HepG2 (cell line): ENCODE data around the gene BLMH. TPM values are rescaled to one million over a fixed set of nuclear protein-coding genes. Genes with fewer than 3 reads are reported as not detected.

Source experiments
- BRCA1 ChIP-seq: sonication (generic); formaldehyde crosslinking; IDR thresholded peaks from 2 replicates; pipeline ENCODE4 v1.4.0; 2020; ENCODE audit warnings: missing genetic modification reagents
- GABPB1 ChIP-seq: IDR thresholded peaks from 2 replicates; pipeline ENCODE4 v1.6.1; 2016; ENCODE audit warnings: mild to moderate bottlenecking, missing genetic modification reagents, moderate library complexity, missing compliant biosample characterization
- HDAC1 ChIP-seq: sonication (generic); formaldehyde crosslinking; IDR thresholded peaks from 2 replicates; pipeline ENCODE4 v1.5.1; 2020; ENCODE audit warnings: mild to moderate bottlenecking, missing genetic modification reagents
- HDAC6 ChIP-seq: fragments of 200-600 bp; sonication (generic); IDR thresholded peaks from 2 replicates; pipeline ENCODE4 v1.7.0; 2017; ENCODE audit warnings: mild to moderate bottlenecking, antibody characterized with exemption, low read length, low read depth
- MXD4 ChIP-seq: IDR thresholded peaks from 2 replicates; pipeline ENCODE4 v1.6.1; 2016; ENCODE audit warnings: mild to moderate bottlenecking, missing biosample characterization, missing genetic modification reagents
- SMAD3 ChIP-seq: sonication (generic); formaldehyde crosslinking; IDR thresholded peaks from 2 replicates; pipeline ENCODE4 v1.4.0; 2020; ENCODE audit warnings: missing genetic modification reagents
- SRSF4 ChIP-seq: fragments of 200-400 bp; formaldehyde crosslinking; IDR thresholded peaks from one replicate; pipeline ENCODE4 v1.6.1; 2018; ENCODE audit warnings: mild to moderate bottlenecking, low read depth, low read length, moderate library complexity; ENCODE audit not compliant: poor library complexity, severe bottlenecking
- TBX3 ChIP-seq: fragments of 450-650 bp; IDR thresholded peaks from 2 replicates; pipeline ENCODE4 v1.6.1; 2017; ENCODE audit warnings: antibody characterized with exemption, mild to moderate bottlenecking, inconsistent platforms, borderline replicate concordance
- TP53 ChIP-seq: sonication (generic); formaldehyde crosslinking; conservative IDR thresholded peaks from 2 replicates; pipeline ENCODE4 v1.4.0; 2020; ENCODE audit warnings: missing genetic modification reagents
- ZEB1 ChIP-seq: IDR thresholded peaks from 2 replicates; pipeline ENCODE4 v1.6.1; 2012; ENCODE audit warnings: mild to moderate bottlenecking, low read depth, inconsistent platforms; ENCODE audit not compliant: insufficient replicate concordance
- ZNF326 ChIP-seq: sonication (generic); formaldehyde crosslinking; IDR thresholded peaks from 2 replicates; pipeline ENCODE4 v1.4.0; 2020; ENCODE audit warnings: missing genetic modification reagents, borderline replicate concordance
- ZNF484 ChIP-seq: sonication (generic); formaldehyde crosslinking; IDR thresholded peaks from 2 replicates; pipeline ENCODE4 v1.5.1; 2020; ENCODE audit warnings: mild to moderate bottlenecking, low read depth, missing genetic modification reagents, borderline replicate concordance
- ZNF564 ChIP-seq: sonication (generic); formaldehyde crosslinking; IDR thresholded peaks from 2 replicates; pipeline ENCODE4 v1.8.1; 2023; ENCODE audit warnings: mild to moderate bottlenecking, missing genetic modification reagents
- ZNF788 ChIP-seq: sonication (generic); formaldehyde crosslinking; IDR thresholded peaks from 2 replicates; pipeline ENCODE4 v1.5.0; 2020; ENCODE audit warnings: mild to moderate bottlenecking, missing genetic modification reagents, borderline replicate concordance
- polyA plus RNA-seq, 8 experiments: library from polyadenylated mRNA; depleted of rRNA in 3 of 8; stranded (reverse) in 7 of 8; unstranded in 1 of 8; fragments of >200 nt; fragmentation: Illumina TruSeq in 4 of 8; extraction: Trizol in 4 of 8; gene quantifications; 2 replicates each; pipeline versions ENCODE4 v1.2.1 to v1.2.3, GENCODE V29; 2011 to 2016; ENCODE audit warnings: low read depth in 4 of 8, missing spikeins in 1 of 8, mixed read lengths in 1 of 8; ENCODE audit not compliant: insufficient read depth in 1 of 8
- total RNA-seq, 5 experiments: library from RNA; depleted of rRNA; stranded (reverse); fragments of >200 nt; fragmentation: Illumina TruSeq; extraction: Trizol; gene quantifications; 2 replicates each; pipeline ENCODE4 v1.2.3, GENCODE V29; 2016; ENCODE audit warnings: low read depth in 1 of 5
- TF ChIP-seq, protein P1 (sequence below): sonication (generic); formaldehyde crosslinking; IDR thresholded peaks from 2 replicates; pipeline ENCODE4 v1.5.0; 2020; ENCODE audit warnings: missing genetic modification reagents
- TF ChIP-seq, protein P2 (sequence below): sonication (generic); formaldehyde crosslinking; IDR thresholded peaks from 2 replicates; pipeline ENCODE4 v1.4.0; 2020; ENCODE audit warnings: mild to moderate bottlenecking, missing genetic modification reagents
- TF ChIP-seq, protein P3 (sequence below): sonication (generic); formaldehyde crosslinking; IDR thresholded peaks from 2 replicates; pipeline ENCODE4 v1.4.0; 2020; ENCODE audit warnings: missing genetic modification reagents
- TF ChIP-seq, protein P4 (sequence below): sonication (generic); formaldehyde crosslinking; conservative IDR thresholded peaks from 2 replicates; pipeline ENCODE4 v1.4.0; 2020; ENCODE audit warnings: mild to moderate bottlenecking, missing genetic modification reagents, moderate library complexity

BLMH gene
- total and polyA plus RNA-seq, 2 of the 13 experiments (the other 11 are each of a cell fraction or from before 2014, with no cell fraction given), result 12.1 to 41.0 TPM

DNA sequence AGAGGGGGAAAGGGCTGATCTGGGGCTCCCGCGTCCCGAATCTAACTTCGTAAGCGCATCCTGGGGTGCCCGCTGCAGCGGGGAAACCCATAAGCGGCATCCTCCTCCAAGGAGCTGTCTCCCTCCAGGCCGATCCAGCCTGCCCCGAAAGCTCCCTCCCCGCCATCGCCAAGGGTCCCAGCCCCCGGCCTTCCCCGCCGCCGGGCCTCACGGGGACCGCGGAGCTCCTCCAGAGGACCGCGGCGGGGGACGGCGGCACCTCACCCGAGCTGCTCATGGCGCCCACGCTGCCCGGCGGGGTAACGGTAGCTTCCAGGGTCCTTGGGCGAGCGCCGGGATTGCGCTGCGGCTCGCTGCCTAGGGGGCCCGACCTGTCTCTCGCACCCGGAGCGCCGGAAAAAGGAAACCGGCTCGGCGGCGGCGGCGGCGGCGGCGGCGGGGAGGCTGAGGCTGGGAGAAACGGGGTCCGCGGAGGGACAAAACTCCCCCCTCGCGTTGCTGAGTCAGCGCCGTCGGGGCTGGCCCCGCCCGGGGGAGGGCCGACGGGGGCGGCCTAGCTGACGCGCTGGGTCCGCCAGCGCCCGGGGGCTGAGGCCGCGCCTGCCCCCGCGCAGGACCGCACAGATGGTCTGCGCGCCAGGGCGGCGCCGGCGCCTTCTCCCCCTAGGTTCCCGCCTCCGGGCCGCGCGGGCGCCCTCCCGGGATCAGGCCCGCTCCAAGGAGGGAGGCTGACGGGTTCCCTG, at the start of gene BLMH (continued):
- no peak for TF ChIP-seq ZNF484 (CRISPR knock-in tag)
- TF ChIP-seq, protein P1, sequence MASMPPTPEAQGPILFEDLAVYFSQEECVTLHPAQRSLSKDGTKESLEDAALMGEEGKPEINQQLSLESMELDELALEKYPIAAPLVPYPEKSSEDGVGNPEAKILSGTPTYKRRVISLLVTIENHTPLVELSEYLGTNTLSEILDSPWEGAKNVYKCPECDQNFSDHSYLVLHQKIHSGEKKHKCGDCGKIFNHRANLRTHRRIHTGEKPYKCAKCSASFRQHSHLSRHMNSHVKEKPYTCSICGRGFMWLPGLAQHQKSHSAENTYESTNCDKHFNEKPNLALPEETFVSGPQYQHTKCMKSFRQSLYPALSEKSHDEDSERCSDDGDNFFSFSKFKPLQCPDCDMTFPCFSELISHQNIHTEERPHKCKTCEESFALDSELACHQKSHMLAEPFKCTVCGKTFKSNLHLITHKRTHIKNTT (CRISPR knock-in tag), result no peak
- TF ChIP-seq BRCA1 (CRISPR knock-in tag), result no peak
- TF ChIP-seq, protein P2, sequence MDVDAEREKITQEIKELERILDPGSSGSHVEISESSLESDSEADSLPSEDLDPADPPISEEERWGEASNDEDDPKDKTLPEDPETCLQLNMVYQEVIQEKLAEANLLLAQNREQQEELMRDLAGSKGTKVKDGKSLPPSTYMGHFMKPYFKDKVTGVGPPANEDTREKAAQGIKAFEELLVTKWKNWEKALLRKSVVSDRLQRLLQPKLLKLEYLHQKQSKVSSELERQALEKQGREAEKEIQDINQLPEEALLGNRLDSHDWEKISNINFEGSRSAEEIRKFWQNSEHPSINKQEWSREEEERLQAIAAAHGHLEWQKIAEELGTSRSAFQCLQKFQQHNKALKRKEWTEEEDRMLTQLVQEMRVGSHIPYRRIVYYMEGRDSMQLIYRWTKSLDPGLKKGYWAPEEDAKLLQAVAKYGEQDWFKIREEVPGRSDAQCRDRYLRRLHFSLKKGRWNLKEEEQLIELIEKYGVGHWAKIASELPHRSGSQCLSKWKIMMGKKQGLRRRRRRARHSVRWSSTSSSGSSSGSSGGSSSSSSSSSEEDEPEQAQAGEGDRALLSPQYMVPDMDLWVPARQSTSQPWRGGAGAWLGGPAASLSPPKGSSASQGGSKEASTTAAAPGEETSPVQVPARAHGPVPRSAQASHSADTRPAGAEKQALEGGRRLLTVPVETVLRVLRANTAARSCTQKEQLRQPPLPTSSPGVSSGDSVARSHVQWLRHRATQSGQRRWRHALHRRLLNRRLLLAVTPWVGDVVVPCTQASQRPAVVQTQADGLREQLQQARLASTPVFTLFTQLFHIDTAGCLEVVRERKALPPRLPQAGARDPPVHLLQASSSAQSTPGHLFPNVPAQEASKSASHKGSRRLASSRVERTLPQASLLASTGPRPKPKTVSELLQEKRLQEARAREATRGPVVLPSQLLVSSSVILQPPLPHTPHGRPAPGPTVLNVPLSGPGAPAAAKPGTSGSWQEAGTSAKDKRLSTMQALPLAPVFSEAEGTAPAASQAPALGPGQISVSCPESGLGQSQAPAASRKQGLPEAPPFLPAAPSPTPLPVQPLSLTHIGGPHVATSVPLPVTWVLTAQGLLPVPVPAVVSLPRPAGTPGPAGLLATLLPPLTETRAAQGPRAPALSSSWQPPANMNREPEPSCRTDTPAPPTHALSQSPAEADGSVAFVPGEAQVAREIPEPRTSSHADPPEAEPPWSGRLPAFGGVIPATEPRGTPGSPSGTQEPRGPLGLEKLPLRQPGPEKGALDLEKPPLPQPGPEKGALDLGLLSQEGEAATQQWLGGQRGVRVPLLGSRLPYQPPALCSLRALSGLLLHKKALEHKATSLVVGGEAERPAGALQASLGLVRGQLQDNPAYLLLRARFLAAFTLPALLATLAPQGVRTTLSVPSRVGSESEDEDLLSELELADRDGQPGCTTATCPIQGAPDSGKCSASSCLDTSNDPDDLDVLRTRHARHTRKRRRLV (CRISPR knock-in tag), result no peak
- no peak for TF ChIP-seq ZNF326 (CRISPR knock-in tag)
- TF ChIP-seq ZEB1, result no peak
- no peak for TF ChIP-seq ZNF788
- no peak for TF ChIP-seq SRSF4
- TF ChIP-seq TBX3, result no peak
- TF ChIP-seq SMAD3 (CRISPR knock-in tag), result 0 out of 2 replicates have a peak, but pooled peaks have one; percentile 15
- peak; percentile 79; the same call in 1 of the 2 replicates for TF ChIP-seq GABPB1 (CRISPR knock-in tag)
- TF ChIP-seq, protein P3, sequence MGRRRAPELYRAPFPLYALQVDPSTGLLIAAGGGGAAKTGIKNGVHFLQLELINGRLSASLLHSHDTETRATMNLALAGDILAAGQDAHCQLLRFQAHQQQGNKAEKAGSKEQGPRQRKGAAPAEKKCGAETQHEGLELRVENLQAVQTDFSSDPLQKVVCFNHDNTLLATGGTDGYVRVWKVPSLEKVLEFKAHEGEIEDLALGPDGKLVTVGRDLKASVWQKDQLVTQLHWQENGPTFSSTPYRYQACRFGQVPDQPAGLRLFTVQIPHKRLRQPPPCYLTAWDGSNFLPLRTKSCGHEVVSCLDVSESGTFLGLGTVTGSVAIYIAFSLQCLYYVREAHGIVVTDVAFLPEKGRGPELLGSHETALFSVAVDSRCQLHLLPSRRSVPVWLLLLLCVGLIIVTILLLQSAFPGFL (CRISPR knock-in tag), result no peak
- TF ChIP-seq MXD4 (CRISPR knock-in tag), result no peak; the same call in 1 of the 2 replicates
- TF ChIP-seq HDAC1 (CRISPR knock-in tag), result no peak; the same call in 1 of the 2 replicates
- no peak; the same call in 1 of the 2 replicates for TF ChIP-seq ZNF564 (CRISPR knock-in tag)
- no peak for TF ChIP-seq TP53
- TF ChIP-seq, protein P4, sequence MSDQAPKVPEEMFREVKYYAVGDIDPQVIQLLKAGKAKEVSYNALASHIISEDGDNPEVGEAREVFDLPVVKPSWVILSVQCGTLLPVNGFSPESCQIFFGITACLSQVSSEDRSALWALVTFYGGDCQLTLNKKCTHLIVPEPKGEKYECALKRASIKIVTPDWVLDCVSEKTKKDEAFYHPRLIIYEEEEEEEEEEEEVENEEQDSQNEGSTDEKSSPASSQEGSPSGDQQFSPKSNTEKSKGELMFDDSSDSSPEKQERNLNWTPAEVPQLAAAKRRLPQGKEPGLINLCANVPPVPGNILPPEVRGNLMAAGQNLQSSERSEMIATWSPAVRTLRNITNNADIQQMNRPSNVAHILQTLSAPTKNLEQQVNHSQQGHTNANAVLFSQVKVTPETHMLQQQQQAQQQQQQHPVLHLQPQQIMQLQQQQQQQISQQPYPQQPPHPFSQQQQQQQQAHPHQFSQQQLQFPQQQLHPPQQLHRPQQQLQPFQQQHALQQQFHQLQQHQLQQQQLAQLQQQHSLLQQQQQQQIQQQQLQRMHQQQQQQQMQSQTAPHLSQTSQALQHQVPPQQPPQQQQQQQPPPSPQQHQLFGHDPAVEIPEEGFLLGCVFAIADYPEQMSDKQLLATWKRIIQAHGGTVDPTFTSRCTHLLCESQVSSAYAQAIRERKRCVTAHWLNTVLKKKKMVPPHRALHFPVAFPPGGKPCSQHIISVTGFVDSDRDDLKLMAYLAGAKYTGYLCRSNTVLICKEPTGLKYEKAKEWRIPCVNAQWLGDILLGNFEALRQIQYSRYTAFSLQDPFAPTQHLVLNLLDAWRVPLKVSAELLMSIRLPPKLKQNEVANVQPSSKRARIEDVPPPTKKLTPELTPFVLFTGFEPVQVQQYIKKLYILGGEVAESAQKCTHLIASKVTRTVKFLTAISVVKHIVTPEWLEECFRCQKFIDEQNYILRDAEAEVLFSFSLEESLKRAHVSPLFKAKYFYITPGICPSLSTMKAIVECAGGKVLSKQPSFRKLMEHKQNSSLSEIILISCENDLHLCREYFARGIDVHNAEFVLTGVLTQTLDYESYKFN (CRISPR knock-in tag), result no peak
- no peak for TF ChIP-seq HDAC6
